Caco-2 (cell line): ENCODE measurements around the gene BRD4. TPM values are rescaled to one million over a fixed set of nuclear protein-coding genes. Genes with fewer than 3 reads are reported as not detected.

Source experiments
- BruUV-seq: library from RNA; stranded (reverse); fragments of 400-500 nt; replicated peaks from 2 replicates; lab custom pipeline; 2021; lab: Mats Ljungman, UMichigan
- CTCF ChIA-PET: fragments of 300-600 bp; sonication (Branson Sonifier 250); formaldehyde crosslinking; loops from one replicate; lab custom pipeline; 2022; ENCODE audit warnings: antibody characterized with exemption; lab: Charles Lee
- POLR2A ChIA-PET: fragments of 300-600 bp; sonication (Branson Sonifier 250); formaldehyde crosslinking; loops from one replicate; lab custom pipeline; 2022; ENCODE audit warnings: antibody characterized with exemption; lab: Charles Lee
- DNase-seq, 2 experiments: peaks; one replicate each; pipeline versions ENCODE4 v3.0.0 to v3.0.0-alpha.2; 2020 to 2022
- H3K27me3 ChIP-seq: replicated peaks from 2 replicates; pipeline ENCODE4 v1.6.0; 2011; ENCODE audit warnings: low read length; ENCODE audit not compliant: control insufficient read depth, insufficient read depth
- H3K36me3 ChIP-seq: 2 replicates; pipeline ENCODE4 v1.5.1; 2011; ENCODE audit warnings: low read length; ENCODE audit not compliant: control insufficient read depth, insufficient read depth
- H3K4me1 ChIP-seq: fragments of 250-450 bp; sonication (Bioruptor Pico); 2 replicates; pipeline ENCODE4 v1.5.1; 2020; ENCODE audit warnings: mild to moderate bottlenecking
- H3K4me3 ChIP-seq: 2 replicates; pipeline ENCODE4 v1.5.1; 2011; ENCODE audit warnings: low read depth, mild to moderate bottlenecking, control low read depth, low read length
- H3K9me3 ChIP-seq: fragments of 250-450 bp; sonication (Bioruptor Pico); 2 replicates; pipeline ENCODE4 v1.5.1; 2020; ENCODE audit warnings: mild to moderate bottlenecking, moderate library complexity
- H3K27ac Mint-ChIP-seq: one replicate; pipeline ENCODE4 v1.8.0; 2022; ENCODE audit warnings: mixed read lengths; ENCODE audit not compliant: unreplicated experiment
- H3K27me3 Mint-ChIP-seq: one replicate; pipeline ENCODE4 v1.8.0; 2022; ENCODE audit warnings: mixed read lengths; ENCODE audit not compliant: insufficient read depth, unreplicated experiment
- H3K36me3 Mint-ChIP-seq: one replicate; pipeline ENCODE4 v1.8.0; 2022; ENCODE audit warnings: mild to moderate bottlenecking, mixed read lengths; ENCODE audit not compliant: insufficient read depth, unreplicated experiment
- H3K4me1 Mint-ChIP-seq: one replicate; pipeline ENCODE4 v1.8.0; 2022; ENCODE audit warnings: low read depth, mixed read lengths; ENCODE audit not compliant: unreplicated experiment
- H3K4me3 Mint-ChIP-seq: one replicate; pipeline ENCODE4 v1.8.0; 2022; ENCODE audit warnings: mild to moderate bottlenecking, moderate library complexity, mixed read lengths; ENCODE audit not compliant: unreplicated experiment
- H3K9me3 Mint-ChIP-seq: one replicate; pipeline ENCODE4 v1.8.0; 2022; ENCODE audit warnings: mixed read lengths; ENCODE audit not compliant: unreplicated experiment
- intact Hi-C: fragments of 100-400 bp; cut with micrococcal nuclease; formaldehyde crosslinking; loops from one replicate; pipeline ENCODE4 v1.10.0; 2022; ENCODE audit not compliant: unreplicated experiment
- total RNA-seq: library from RNA; stranded (reverse); gene quantifications from 2 replicates; pipeline ENCODE4 v1.2.3, GENCODE V29; 2022
- TF ChIP-seq, protein P1 (sequence below), 2 experiments: fragments of 200-600 bp in 1 of 2; IDR thresholded peaks; 1 replicate in 1 of 2; 2 replicates in 1 of 2; pipeline versions ENCODE4 v1.5.1 to v1.8.0; 2011 to 2022; ENCODE audit warnings: antibody characterized with exemption in 1 of 2, control low read depth in 1 of 2, inconsistent platforms in 1 of 2, low read depth in 1 of 2, low read length in 1 of 2, mild to moderate bottlenecking in 1 of 2, moderate library complexity in 1 of 2; ENCODE audit not compliant: insufficient read depth in 1 of 2, severe bottlenecking in 1 of 2, unreplicated experiment in 1 of 2

BRD4 gene
- total RNA-seq, 1 experiment from 2014 or later, result 170 TPM

- Histone ChIP-seq H3K4me3 (peak within 1 kb of the TSS; percentile 92), H3K9me3 (no peaks in the 10 kb centered on the region), H3K36me3 (peaks cover 2% of the 10 kb centered on the region; the same call in 1 of the 2 replicates), H3K4me1 (0 out of 2 replicates have a peak, but pooled peaks cover 4% of the 10 kb centered on the region), H3K27me3 (no peaks in the 10 kb centered on the region)
- peak within 1 kb of the TSS; percentile 74 for H3K4me3 Mint-ChIP-seq
- H3K36me3 Mint-ChIP-seq, result peaks cover 22% of the 10 kb centered on the region
- H3K27me3 Mint-ChIP-seq, result no peaks in the 10 kb centered on the region
- peak within 1 kb of the TSS; percentile 22 for H3K27ac Mint-ChIP-seq
- ChIA-PET CTCF (no interaction called here), POLR2A (no interaction called here)
- peak in 1 of 2 experiments; percentile 55 for DNase-seq
- H3K4me1 Mint-ChIP-seq, result peaks cover 16% of the 10 kb centered on the region
- intact Hi-C loops, result no loop called here
- TF ChIP-seq, protein P1, sequence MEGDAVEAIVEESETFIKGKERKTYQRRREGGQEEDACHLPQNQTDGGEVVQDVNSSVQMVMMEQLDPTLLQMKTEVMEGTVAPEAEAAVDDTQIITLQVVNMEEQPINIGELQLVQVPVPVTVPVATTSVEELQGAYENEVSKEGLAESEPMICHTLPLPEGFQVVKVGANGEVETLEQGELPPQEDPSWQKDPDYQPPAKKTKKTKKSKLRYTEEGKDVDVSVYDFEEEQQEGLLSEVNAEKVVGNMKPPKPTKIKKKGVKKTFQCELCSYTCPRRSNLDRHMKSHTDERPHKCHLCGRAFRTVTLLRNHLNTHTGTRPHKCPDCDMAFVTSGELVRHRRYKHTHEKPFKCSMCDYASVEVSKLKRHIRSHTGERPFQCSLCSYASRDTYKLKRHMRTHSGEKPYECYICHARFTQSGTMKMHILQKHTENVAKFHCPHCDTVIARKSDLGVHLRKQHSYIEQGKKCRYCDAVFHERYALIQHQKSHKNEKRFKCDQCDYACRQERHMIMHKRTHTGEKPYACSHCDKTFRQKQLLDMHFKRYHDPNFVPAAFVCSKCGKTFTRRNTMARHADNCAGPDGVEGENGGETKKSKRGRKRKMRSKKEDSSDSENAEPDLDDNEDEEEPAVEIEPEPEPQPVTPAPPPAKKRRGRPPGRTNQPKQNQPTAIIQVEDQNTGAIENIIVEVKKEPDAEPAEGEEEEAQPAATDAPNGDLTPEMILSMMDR (IDR thresholded peaks at IDR 0.05; ENCODE audit: insufficient read depth in 1 of 2, low read depth in 1 of 2, low read length in 1 of 2, severe bottlenecking in 1 of 2, unreplicated experiment in 1 of 2), result no peak
- BruUV-seq, result no TSS peak
- no peaks in the 10 kb centered on the region for H3K9me3 Mint-ChIP-seq
Observed at GRCh38 chr19:15200553-15201364, 131.6 kb downstream of the BRD4 start, which contains the start of gene NOTCH3. Gene NOTCH3 (minus strand): TSS chr19:15200995. CDS start chr19:15200905, 90 bp downstream.

GRCh38 chr19:15199661-15200552 lies 132.4 kb downstream of the BRD4 start:
- ChIA-PET CTCF (no interaction called here), POLR2A (no interaction called here)
- Mint-ChIP-seq H3K27me3 (no peaks in the 10 kb centered on the region), H3K9me3 (no peaks in the 10 kb centered on the region), H3K36me3 (peaks cover 22% of the 10 kb centered on the region), H3K4me3 (peak overlapping the region; percentile 74), H3K27ac (peak overlapping the region; percentile 50), H3K4me1 (peaks cover 16% of the 10 kb centered on the region)
- DNase-seq, result peak in 1 of 2 experiments; percentile 84
- Histone ChIP-seq H3K36me3 (peaks cover 2% of the 10 kb centered on the region; the same call in 1 of the 2 replicates), H3K4me3 (peak overlapping the region; percentile 92), H3K9me3 (no peaks in the 10 kb centered on the region), H3K4me1 (0 out of 2 replicates have a peak, but pooled peaks cover 6% of the 10 kb centered on the region), H3K27me3 (no peaks in the 10 kb centered on the region)
- TF ChIP-seq, protein P1 (IDR thresholded peaks at IDR 0.05; ENCODE audit: insufficient read depth in 1 of 2, low read depth in 1 of 2, low read length in 1 of 2, severe bottlenecking in 1 of 2, unreplicated experiment in 1 of 2), result no peak
- intact Hi-C loops, result loop anchor here (5.0 kb wide), 1 partner anchor 47 kb away; no protein-coding TSS in a partner anchor
- BruUV-seq, result no TSS peak
